Measurements from ENCODE around the gene SCN8A.

SCN8A gene

DNA sequence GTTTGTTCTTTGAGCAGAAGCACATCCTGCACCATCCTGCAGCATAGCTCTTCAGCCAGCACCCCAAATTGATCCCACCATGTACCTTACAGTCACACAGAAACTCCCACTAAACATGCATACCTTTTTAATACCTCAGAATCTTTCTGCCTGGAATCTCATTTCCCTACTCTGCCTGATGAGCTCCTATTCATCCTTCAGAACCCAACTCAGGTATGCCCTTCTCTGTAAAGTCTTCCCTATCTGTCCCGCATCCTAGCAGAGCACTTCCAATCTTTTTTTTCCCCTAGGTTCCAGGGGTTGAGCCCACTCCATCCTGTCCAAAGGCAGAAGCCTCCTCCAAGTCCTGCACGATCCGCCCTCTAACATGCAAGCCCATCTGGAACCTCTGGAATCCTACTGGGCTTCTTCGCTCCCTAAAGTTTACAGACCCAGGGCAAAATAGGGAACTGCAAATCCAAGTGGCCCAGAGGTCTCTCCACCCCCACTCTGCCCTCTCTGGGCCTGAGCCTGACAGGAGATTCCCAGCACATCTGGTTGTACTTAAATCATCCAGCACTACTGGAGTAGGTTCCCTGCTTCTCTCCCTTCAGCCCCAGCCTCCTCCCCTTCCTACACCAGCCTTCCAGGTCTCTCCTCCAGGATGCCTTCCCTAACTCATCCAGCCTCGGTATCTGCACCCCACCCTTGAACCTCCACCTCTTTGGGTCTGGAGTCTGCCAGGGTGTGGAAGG lies 261.5 kb downstream of the SCN8A start:
- DNase-seq (ENCODE audit: low spot score) = no peak

DNA sequence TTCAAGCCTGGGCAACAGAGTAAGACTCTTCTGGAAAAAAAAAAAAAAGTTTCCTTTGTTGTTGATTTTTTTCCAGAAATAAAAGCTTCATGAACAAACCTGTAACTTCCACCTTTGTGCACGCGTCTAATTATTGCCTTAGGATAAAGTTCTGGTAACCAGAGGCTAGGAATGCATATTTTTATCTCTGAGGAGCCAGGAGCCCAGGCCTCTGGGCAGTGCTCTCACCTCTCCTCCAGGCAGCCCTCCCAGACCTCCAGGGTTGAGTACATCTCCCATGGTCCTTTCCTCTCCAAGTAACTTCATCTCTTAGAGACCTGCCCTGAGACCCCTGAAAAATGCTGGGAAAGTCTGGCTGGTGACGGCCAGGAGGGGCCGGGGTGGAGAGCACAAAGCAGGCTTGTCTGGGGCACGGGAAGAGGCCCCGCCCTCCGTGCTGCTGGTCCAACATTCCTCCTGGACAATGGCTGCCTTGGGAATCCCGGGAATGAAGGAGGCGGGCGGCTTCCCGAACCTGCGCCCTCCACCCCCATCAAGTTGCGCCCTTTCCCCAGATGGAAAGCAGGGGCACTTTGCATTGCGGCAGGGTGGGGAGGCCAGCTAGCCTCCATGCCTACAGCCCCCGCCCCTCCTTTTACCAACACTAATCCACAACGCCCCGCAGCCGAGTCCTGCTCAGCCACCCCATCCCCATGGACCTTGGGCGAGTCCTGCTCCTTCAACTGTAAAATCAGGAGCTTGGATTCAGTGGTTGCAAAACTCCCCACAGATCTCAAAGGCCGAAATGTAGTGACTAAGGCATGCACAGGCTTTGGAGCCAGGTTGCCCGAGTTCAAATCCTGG lies 264.8 kb downstream of the SCN8A start:
- DNase-seq (ENCODE audit: low spot score) = no peak

DNA sequence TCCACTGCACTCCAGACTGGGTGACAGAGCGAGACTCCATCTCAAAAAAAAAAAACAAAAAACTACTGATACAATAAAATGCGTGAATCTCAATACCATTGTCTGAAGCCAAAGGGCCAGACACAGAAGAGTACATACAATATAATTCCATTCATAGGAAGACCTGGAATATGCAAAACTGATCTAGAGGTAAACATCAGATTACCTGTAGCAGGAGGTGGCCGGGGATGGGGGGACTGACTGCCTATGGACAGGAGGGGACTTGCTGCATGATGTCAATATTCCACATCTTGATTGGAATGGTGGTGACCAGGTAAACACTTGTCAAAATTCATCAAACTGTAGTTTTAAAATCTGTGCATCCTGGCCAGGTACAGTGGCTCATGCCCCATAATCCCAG lies 270.0 kb downstream of the SCN8A start:
- no peak for DNase-seq (ENCODE audit: low spot score)

Data from CD4-positive, alpha-beta T cell treated with Interleukin-15 for 4 hours (primary cell).